A549 (cell line): ENCODE data around the gene ERN1. TPM values are rescaled to one million over a fixed set of nuclear protein-coding genes. Genes with fewer than 3 reads are reported as not detected.

Experiments used
- ATAC-seq, 2 experiments: fragments of 200-7000 bp in 1 of 2; fragments of >200 bp in 1 of 2; cut with Nextera tagmentation in 1 of 2; cut with Tn5 transposase in 1 of 2; 3 replicates each; pipeline versions ENCODE4 v1.8.0 to v1.9.1; 2018 to 2020; ENCODE audit warnings: mild to moderate bottlenecking in 1 of 2, moderate library complexity in 1 of 2
- CTCF ChIA-PET: fragments of 300-600 bp; sonication (Branson Sonifier 250); formaldehyde crosslinking; extraction: SDS; loops from one replicate; lab custom pipeline; 2021; ENCODE audit warnings: antibody characterized with exemption, inconsistent platforms; lab: Yijun Ruan, JAX
- POLR2A ChIA-PET: fragments of 350-600 bp; formaldehyde crosslinking; extraction: SDS; loops from one replicate; lab custom pipeline; 2021; ENCODE audit warnings: antibody characterized with exemption, inconsistent platforms; lab: Yijun Ruan, JAX
- DNase-seq, 2 experiments: peaks; one replicate each; pipeline versions ENCODE4 v3.0.0 to v3.0.0-alpha.2; 2011 to 2016; ENCODE audit warnings: low read depth in 1 of 2, low spot score in 1 of 2
- FAIRE-seq: peaks from 2 replicates; lab custom pipeline; 2011; peaks lifted over from hg19 to GRCh38; lab: Jason Lieb, UNC
- H3K27ac ChIP-seq, 2 experiments: fragments of >200 bp; sonication (Bioruptor Twin); formaldehyde crosslinking; 3 replicates each; pipeline ENCODE4 v1.5.1; 2016 to 2017
- H3K4me1 ChIP-seq: fragments of >200 bp; sonication (Bioruptor Twin); formaldehyde crosslinking; 3 replicates; pipeline ENCODE4 v1.6.1; 2016
- H3K4me2 ChIP-seq: fragments of >200 bp; sonication (Bioruptor Twin); formaldehyde crosslinking; 3 replicates; pipeline ENCODE4 v1.6.1; 2016
- H3K4me3 ChIP-seq: fragments of >200 bp; sonication (Bioruptor Twin); formaldehyde crosslinking; 3 replicates; pipeline ENCODE4 v1.5.1; 2016
- H3K9me3 ChIP-seq: fragments of >200 bp; sonication (Bioruptor Twin); formaldehyde crosslinking; 3 replicates; pipeline ENCODE4 v1.6.1; 2016
- CBX2 ChIP-seq: fragments of 200-600 bp; sonication (generic); IDR thresholded peaks from 2 replicates; pipeline ENCODE4 v1.6.1; 2016; ENCODE audit warnings: low read depth, mild to moderate bottlenecking, borderline replicate concordance
- CHD2 ChIP-seq: fragments of 150-350 bp; IDR thresholded peaks from 2 replicates; pipeline ENCODE4 v1.6.1; 2014; ENCODE audit warnings: low read length; ENCODE audit not compliant: partially characterized antibody
- CHD4 ChIP-seq: fragments of 200-600 bp; sonication (generic); IDR thresholded peaks from 2 replicates; pipeline ENCODE4 v1.6.1; 2016; ENCODE audit warnings: antibody characterized with exemption, mild to moderate bottlenecking, borderline replicate concordance
- EP300 ChIP-seq, 2 experiments: fragments of >200 bp; sonication (Bioruptor Twin); formaldehyde crosslinking; IDR thresholded peaks; 2 replicates in 1 of 2; 3 replicates in 1 of 2; pipeline ENCODE4 v1.6.1; 2016 to 2017
- ESRRA ChIP-seq: fragments of 150-350 bp; IDR thresholded peaks from 2 replicates; pipeline ENCODE4 v1.6.1; 2014; ENCODE audit warnings: mild to moderate bottlenecking, low read length, borderline replicate concordance
- FOXS1 ChIP-seq: fragments of 250-450 bp; sonication (Bioruptor Pico); IDR thresholded peaks from 2 replicates; pipeline ENCODE4 v1.5.0; 2020; ENCODE audit warnings: mild to moderate bottlenecking, moderate library complexity
- GATA3 ChIP-seq: IDR thresholded peaks from 2 replicates; pipeline ENCODE4 v1.6.1; 2012; ENCODE audit warnings: borderline replicate concordance
- HOXA7 ChIP-seq: fragments of 250-450 bp; sonication (Bioruptor Pico); IDR thresholded peaks from 2 replicates; pipeline ENCODE4 v1.5.0; 2020; ENCODE audit warnings: mild to moderate bottlenecking, moderate library complexity
- HOXB5 ChIP-seq: fragments of 250-450 bp; sonication (Bioruptor Pico); IDR thresholded peaks from 2 replicates; pipeline ENCODE4 v1.5.0; 2020; ENCODE audit warnings: mild to moderate bottlenecking, moderate library complexity
- JUN ChIP-seq, 2 experiments: fragments of >200 bp; sonication (Bioruptor Twin); formaldehyde crosslinking; IDR thresholded peaks; 2 replicates in 1 of 2; 3 replicates in 1 of 2; pipeline ENCODE4 v1.6.1; 2016 to 2017
- MAFK ChIP-seq: fragments of 450-650 bp; IDR thresholded peaks from 2 replicates; pipeline ENCODE4 v1.6.1; 2014; ENCODE audit not compliant: partially characterized antibody
- NFE2L2 ChIP-seq: fragments of 150-350 bp; conservative IDR thresholded peaks from 2 replicates; pipeline ENCODE4 v1.6.1; 2014; ENCODE audit warnings: low read length
- NPAS2 ChIP-seq: fragments of 250-450 bp; sonication (Bioruptor Pico); IDR thresholded peaks from 2 replicates; pipeline ENCODE4 v1.8.0; 2022; ENCODE audit warnings: mild to moderate bottlenecking, moderate library complexity, borderline replicate concordance
- NR3C1 ChIP-seq: fragments of >200 bp; sonication (Bioruptor Twin); formaldehyde crosslinking; IDR thresholded peaks from 3 replicates; pipeline ENCODE4 v1.6.1; 2017
- PHF8 ChIP-seq: fragments of 200-600 bp; sonication (generic); IDR thresholded peaks from 2 replicates; pipeline ENCODE4 v1.6.1; 2016; ENCODE audit warnings: low read depth, mild to moderate bottlenecking, antibody characterized with exemption, moderate library complexity, borderline replicate concordance
- POLR2AphosphoS2 ChIP-seq: conservative IDR thresholded peaks from 2 replicates; pipeline ENCODE4 v1.6.1; 2012; ENCODE audit warnings: low read length, improper control_type of control experiment, inconsistent platforms
- RAD21 ChIP-seq, 2 experiments: fragments of >200 bp in 1 of 2; sonication (Bioruptor Twin) in 1 of 2; formaldehyde crosslinking in 1 of 2; IDR thresholded peaks in 1 of 2; conservative IDR thresholded peaks in 1 of 2; 2 replicates in 1 of 2; 3 replicates in 1 of 2; pipeline ENCODE4 v1.6.1; 2012 to 2018; ENCODE audit warnings: inconsistent platforms in 1 of 2
- RFX5 ChIP-seq: fragments of 450-650 bp; IDR thresholded peaks from 2 replicates; pipeline ENCODE4 v1.7.1; 2014; ENCODE audit warnings: antibody characterized with exemption, mild to moderate bottlenecking, moderate library complexity
- SMC3 ChIP-seq: fragments of >200 bp; sonication (Bioruptor Twin); formaldehyde crosslinking; IDR thresholded peaks from 3 replicates; pipeline ENCODE4 v1.6.1; 2018; ENCODE audit warnings: inconsistent platforms
- SREBF2 ChIP-seq: fragments of 450-650 bp; IDR thresholded peaks from 2 replicates; pipeline ENCODE4 v1.6.1; 2014; ENCODE audit warnings: mild to moderate bottlenecking, moderate library complexity
- ZC3H11A ChIP-seq: fragments of 450-650 bp; IDR thresholded peaks from 2 replicates; pipeline ENCODE4 v1.6.1; 2014; ENCODE audit warnings: antibody characterized with exemption, mild to moderate bottlenecking
- WGBS: methylation state at CpG from one replicate; pipeline ENCODE4 v1.1.6; 2017; ENCODE audit errors: missing lambda C conversion rate; 5-methylcytosine and 5-hydroxymethylcytosine counted together
- polyA plus RNA-seq, 4 experiments: library from polyadenylated mRNA; depleted of rRNA in 3 of 4; stranded (reverse); fragments of >200 nt; fragmentation: RNase III in 1 of 4; extraction: RNeasy Plus Mini Kit Qiagen cat#74134 plus additional on column Dnase treatment in 1 of 4; gene quantifications; 2 replicates in 3 of 4; 3 replicates in 1 of 4; pipeline ENCODE4 v1.2.3, GENCODE V29; 2011 to 2017
- TF ChIP-seq, protein P1 (sequence below): IDR thresholded peaks from 2 replicates; pipeline ENCODE4 v1.6.1; 2012
- TF ChIP-seq, protein P2 (sequence below): fragments of 450-650 bp; IDR thresholded peaks from 2 replicates; pipeline ENCODE4 v1.6.1; 2014; ENCODE audit warnings: antibody characterized with exemption
- TF ChIP-seq, protein P3 (sequence below): IDR thresholded peaks from 2 replicates; pipeline ENCODE4 v1.6.1; 2012
- TF ChIP-seq, protein P4 (sequence below): IDR thresholded peaks from 2 replicates; pipeline ENCODE4 v1.6.1; 2012; ENCODE audit warnings: low read depth, borderline replicate concordance
- TF ChIP-seq, protein P5 (sequence below): fragments of 150-350 bp; IDR thresholded peaks from 2 replicates; pipeline ENCODE4 v1.6.1; 2014; ENCODE audit warnings: low read depth, mild to moderate bottlenecking, low read length

Gene ERN1
- polyA plus RNA-seq, 2 of the 4 experiments (the other 2 are of a cell fraction), result 4.1 to 19.8 TPM

DNA sequence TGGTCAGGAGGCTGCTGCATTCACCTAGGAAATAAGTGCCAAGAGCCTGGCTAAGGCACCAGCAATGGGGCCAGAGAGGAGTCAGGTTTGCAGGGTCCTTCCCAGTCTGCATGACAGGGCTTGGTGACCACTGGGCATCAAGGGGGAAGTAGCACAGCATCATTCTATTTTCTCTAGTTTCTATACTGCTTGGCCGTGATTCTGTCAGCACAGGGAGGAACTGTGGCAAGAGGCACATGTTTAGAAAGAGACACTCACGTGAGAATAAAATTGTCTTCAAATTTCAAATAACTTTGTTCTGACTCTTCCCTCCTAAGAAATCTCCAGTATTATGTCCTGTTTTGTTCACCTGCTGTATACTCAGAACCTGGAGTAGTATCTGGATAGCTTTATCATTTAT is 37.8 kb downstream of the ERN1 start (continued):
- TF ChIP-seq, protein P1, sequence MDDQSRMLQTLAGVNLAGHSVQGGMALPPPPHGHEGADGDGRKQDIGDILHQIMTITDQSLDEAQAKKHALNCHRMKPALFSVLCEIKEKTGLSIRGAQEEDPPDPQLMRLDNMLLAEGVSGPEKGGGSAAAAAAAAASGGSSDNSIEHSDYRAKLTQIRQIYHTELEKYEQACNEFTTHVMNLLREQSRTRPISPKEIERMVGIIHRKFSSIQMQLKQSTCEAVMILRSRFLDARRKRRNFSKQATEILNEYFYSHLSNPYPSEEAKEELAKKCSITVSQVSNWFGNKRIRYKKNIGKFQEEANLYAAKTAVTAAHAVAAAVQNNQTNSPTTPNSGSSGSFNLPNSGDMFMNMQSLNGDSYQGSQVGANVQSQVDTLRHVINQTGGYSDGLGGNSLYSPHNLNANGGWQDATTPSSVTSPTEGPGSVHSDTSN, result no peak
- TF ChIP-seq HOXB5 (CRISPR knock-in tag), result no peak

DNA sequence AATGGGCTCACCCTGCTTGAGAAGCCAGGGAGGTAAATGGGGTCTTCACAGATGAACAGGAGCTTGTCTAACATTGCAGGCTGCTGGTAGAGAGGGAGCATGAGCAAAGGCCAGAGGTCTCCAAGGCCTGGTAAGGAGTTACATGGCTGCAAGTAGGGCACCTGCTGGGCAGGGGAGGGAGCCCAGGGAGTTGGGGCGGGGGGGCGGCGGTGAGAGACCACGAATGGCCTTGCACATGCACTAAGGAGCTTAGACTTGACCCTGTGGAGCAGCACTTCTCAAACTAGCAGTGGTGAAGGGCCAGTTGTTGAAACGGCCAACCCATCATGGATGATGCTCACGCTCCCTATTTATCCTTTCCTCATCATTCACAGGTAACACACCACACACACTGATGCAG is 38.4 kb downstream of the ERN1 start:
- WGBS, result 90% methylated on average over 6 of the region's 6 CpGs
- Histone ChIP-seq H3K4me1 (peaks cover 12% of the 10 kb centered on the region; the same call in 2 of the 3 replicates), H3K9me3 (no peaks in the 10 kb centered on the region), H3K4me3 (no peak overlapping the region), H3K4me2 (no peak overlapping the region)
- no peak for ATAC-seq
- CTCF ChIA-PET, result interaction anchor here (1.1 to 5.0 kb wide), 4 partner anchors 32 to 66 kb away, joined by 3 to 21 read pairs (median 10); no protein-coding TSS in a partner anchor
- POLR2A ChIA-PET, result no interaction called here
- TF ChIP-seq, protein P2, sequence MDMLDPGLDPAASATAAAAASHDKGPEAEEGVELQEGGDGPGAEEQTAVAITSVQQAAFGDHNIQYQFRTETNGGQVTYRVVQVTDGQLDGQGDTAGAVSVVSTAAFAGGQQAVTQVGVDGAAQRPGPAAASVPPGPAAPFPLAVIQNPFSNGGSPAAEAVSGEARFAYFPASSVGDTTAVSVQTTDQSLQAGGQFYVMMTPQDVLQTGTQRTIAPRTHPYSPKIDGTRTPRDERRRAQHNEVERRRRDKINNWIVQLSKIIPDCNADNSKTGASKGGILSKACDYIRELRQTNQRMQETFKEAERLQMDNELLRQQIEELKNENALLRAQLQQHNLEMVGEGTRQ, result no peak
- TF ChIP-seq ESRRA (no peak), NR3C1 (no peak), RFX5 (no peak), SREBF2 (no peak), SMC3 (no peak), CBX2 (no peak), CHD4 (no peak), GATA3 (no peak), NFE2L2 (no peak), CHD2 (no peak), NPAS2 (no peak), EP300 (IDR thresholded peaks at IDR 0.05) (no peak), POLR2AphosphoS2 (no peak), ZC3H11A (no peak), JUN (IDR thresholded peaks at IDR 0.05) (no peak)
- TF ChIP-seq, protein P3, sequence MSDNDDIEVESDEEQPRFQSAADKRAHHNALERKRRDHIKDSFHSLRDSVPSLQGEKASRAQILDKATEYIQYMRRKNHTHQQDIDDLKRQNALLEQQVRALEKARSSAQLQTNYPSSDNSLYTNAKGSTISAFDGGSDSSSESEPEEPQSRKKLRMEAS, result no peak
- TF ChIP-seq, protein P4, sequence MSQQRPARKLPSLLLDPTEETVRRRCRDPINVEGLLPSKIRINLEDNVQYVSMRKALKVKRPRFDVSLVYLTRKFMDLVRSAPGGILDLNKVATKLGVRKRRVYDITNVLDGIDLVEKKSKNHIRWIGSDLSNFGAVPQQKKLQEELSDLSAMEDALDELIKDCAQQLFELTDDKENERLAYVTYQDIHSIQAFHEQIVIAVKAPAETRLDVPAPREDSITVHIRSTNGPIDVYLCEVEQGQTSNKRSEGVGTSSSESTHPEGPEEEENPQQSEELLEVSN, result no peak
- TF ChIP-seq, protein P5, sequence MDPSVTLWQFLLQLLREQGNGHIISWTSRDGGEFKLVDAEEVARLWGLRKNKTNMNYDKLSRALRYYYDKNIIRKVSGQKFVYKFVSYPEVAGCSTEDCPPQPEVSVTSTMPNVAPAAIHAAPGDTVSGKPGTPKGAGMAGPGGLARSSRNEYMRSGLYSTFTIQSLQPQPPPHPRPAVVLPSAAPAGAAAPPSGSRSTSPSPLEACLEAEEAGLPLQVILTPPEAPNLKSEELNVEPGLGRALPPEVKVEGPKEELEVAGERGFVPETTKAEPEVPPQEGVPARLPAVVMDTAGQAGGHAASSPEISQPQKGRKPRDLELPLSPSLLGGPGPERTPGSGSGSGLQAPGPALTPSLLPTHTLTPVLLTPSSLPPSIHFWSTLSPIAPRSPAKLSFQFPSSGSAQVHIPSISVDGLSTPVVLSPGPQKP, result no peak
- TF ChIP-seq, all 56 proteins: peak for 0
- no peak for FAIRE-seq
- DNase-seq, result no peak
- H3K27ac ChIP-seq, result no peak overlapping the region

DNA sequence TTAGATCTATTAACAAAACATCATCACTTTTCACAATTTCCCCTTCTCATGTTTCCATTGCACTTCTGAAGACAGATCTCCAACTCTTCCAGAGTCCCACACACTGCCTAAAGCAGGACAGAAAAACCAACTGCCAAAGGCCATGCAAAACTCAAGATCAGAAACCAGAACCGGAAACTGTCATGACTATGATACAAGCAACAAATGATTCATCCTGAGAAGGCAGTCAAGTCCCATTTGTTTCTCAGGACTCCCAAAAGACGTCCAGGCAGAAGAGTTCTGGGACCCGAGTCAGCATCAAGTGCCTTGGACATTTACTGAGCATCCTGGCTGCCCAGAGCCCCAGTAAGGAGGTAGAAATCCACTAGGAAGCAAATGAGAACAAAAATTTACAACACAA is 38.8 kb downstream of the ERN1 start:
- peaks cover 17% of the 10 kb centered on the region; the same call in 2 of the 3 replicates for H3K4me1 ChIP-seq
- FAIRE-seq (no peak), ATAC-seq (no peak), DNase-seq (no peak)
- POLR2A ChIA-PET, result no interaction called here
- CTCF ChIA-PET, result interaction anchor here (1.1 to 2.1 kb wide), 3 partner anchors 37 to 65 kb away, joined by 3 to 9 read pairs (median 7); no protein-coding TSS in a partner anchor
- no peak overlapping the region for H3K4me2 ChIP-seq
- no peak overlapping the region for H3K27ac ChIP-seq
- TF ChIP-seq PHF8 (no peak), MAFK (no peak), FOXS1 (CRISPR knock-in tag) (no peak), NFE2L2 (no peak), POLR2AphosphoS2 (no peak), HOXA7 (CRISPR knock-in tag) (no peak), RAD21 (conservative IDR thresholded peaks at IDR 0.05 in 1 of 2, IDR thresholded peaks at IDR 0.05 in 1 of 2) (no peak)
- H3K4me3 ChIP-seq, result no peak overlapping the region
- no peaks in the 10 kb centered on the region for H3K9me3 ChIP-seq
- WGBS, result 68% methylated on average over 3 of the region's 3 CpGs
